HepG2 (cell line): Measurements from ENCODE around the gene MAPK11. TPM values are rescaled to one million over a fixed set of nuclear protein-coding genes. Genes with fewer than 3 reads are reported as not detected.

Source experiments
- ARHGAP35 ChIP-seq: sonication (generic); formaldehyde crosslinking; IDR thresholded peaks from 2 replicates; pipeline ENCODE4 v1.9.0; 2022; ENCODE audit warnings: mild to moderate bottlenecking, inconsistent platforms, moderate library complexity, missing genetic modification reagents, borderline replicate concordance
- ARID4A ChIP-seq: sonication (generic); formaldehyde crosslinking; IDR thresholded peaks from 2 replicates; pipeline ENCODE4 v1.5.0; 2020; ENCODE audit warnings: mild to moderate bottlenecking, missing genetic modification reagents, borderline replicate concordance
- EED ChIP-seq: sonication (generic); formaldehyde crosslinking; IDR thresholded peaks from 2 replicates; pipeline ENCODE4 v1.5.0; 2020; ENCODE audit warnings: mild to moderate bottlenecking, missing genetic modification reagents
- GATA4 ChIP-seq: sonication (generic); IDR thresholded peaks from 2 replicates; pipeline ENCODE4 v1.6.1; 2016; ENCODE audit warnings: antibody characterized with exemption, low read depth, borderline replicate concordance
- POLR2A ChIP-seq, 2 experiments: IDR thresholded peaks; 2 replicates each; pipeline ENCODE4 v1.6.1; 2011; ENCODE audit warnings: low read depth in 2 of 2, low read length in 2 of 2, mild to moderate bottlenecking in 1 of 2, moderate library complexity in 1 of 2; ENCODE audit not compliant: insufficient read depth in 1 of 2
- POLR2AphosphoS2 ChIP-seq: IDR thresholded peaks from 2 replicates; pipeline ENCODE4 v1.6.1; 2011; ENCODE audit warnings: low read depth, low read length, improper control_type of control experiment
- ZXDC ChIP-seq: sonication (generic); formaldehyde crosslinking; IDR thresholded peaks from 2 replicates; pipeline ENCODE4 v1.5.0; 2020; ENCODE audit warnings: mild to moderate bottlenecking, missing genetic modification reagents
- polyA plus RNA-seq, 8 experiments: library from polyadenylated mRNA; depleted of rRNA in 3 of 8; stranded (reverse) in 7 of 8; unstranded in 1 of 8; fragments of >200 nt; fragmentation: Illumina TruSeq in 4 of 8; extraction: Trizol in 4 of 8; gene quantifications; 2 replicates each; pipeline versions ENCODE4 v1.2.1 to v1.2.3, GENCODE V29; 2011 to 2016; ENCODE audit warnings: low read depth in 4 of 8, missing spikeins in 1 of 8, mixed read lengths in 1 of 8; ENCODE audit not compliant: insufficient read depth in 1 of 8
- total RNA-seq, 5 experiments: library from RNA; depleted of rRNA; stranded (reverse); fragments of >200 nt; fragmentation: Illumina TruSeq; extraction: Trizol; gene quantifications; 2 replicates each; pipeline ENCODE4 v1.2.3, GENCODE V29; 2016; ENCODE audit warnings: low read depth in 1 of 5
- TF ChIP-seq, protein P1 (sequence below): sonication (generic); formaldehyde crosslinking; IDR thresholded peaks from 2 replicates; pipeline ENCODE4 v1.4.0; 2020; ENCODE audit warnings: mild to moderate bottlenecking, low read depth, missing genetic modification reagents
- TF ChIP-seq, protein P2 (sequence below): sonication (generic); formaldehyde crosslinking; IDR thresholded peaks from 2 replicates; pipeline ENCODE4 v1.4.0; 2020; ENCODE audit warnings: mild to moderate bottlenecking, missing genetic modification reagents
- TF ChIP-seq, protein P3 (sequence below): IDR thresholded peaks from 2 replicates; pipeline ENCODE4 v1.6.1; 2016; ENCODE audit warnings: mild to moderate bottlenecking, missing biosample characterization, missing genetic modification reagents

MAPK11 gene
- total and polyA plus RNA-seq, 2 of the 13 experiments (the other 11 are each of a cell fraction or from before 2014, with no cell fraction given): 0.15 to 0.17 TPM

DNA sequence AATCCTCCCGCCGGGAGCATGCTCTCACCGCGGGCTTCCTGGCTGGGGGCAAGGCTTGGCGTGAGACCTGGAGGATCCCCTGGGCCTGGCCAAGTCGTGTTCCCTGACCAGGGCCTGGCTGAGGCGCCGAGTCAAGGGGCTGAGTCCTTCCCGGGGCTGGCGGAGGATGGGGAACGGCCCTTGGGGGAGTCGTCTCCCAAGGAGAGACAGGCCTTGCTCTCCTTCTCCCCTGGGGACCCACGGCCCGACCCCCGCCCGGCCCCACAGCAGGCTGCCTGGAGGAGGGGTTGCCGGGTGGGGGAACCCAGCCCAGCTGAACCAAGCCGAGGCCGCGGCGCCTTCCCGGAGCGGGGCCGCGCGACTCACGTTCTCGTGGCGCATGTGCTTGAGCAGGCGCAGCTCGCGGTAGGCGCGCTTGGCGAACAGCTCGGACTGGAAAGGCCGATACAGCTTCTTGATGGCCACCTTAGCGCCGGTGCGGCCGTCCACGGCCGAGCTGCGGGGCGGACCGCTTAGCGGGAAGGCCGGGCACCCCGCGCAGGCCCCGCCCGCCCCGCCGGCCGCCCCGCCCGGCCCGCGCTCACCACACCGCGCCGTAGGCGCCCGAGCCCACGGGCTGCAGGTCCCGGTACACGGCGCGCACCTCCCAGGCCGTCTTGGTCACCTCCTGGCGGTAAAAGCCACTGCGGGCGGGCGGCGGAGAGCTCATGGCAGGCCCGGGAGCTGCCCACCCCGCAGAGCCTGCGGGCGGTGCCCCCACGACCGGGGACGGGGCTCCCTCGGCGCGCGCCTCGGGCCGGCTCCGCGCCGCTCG is 9.2 kb downstream of the MAPK11 start (continued):
- TF ChIP-seq, protein P1, sequence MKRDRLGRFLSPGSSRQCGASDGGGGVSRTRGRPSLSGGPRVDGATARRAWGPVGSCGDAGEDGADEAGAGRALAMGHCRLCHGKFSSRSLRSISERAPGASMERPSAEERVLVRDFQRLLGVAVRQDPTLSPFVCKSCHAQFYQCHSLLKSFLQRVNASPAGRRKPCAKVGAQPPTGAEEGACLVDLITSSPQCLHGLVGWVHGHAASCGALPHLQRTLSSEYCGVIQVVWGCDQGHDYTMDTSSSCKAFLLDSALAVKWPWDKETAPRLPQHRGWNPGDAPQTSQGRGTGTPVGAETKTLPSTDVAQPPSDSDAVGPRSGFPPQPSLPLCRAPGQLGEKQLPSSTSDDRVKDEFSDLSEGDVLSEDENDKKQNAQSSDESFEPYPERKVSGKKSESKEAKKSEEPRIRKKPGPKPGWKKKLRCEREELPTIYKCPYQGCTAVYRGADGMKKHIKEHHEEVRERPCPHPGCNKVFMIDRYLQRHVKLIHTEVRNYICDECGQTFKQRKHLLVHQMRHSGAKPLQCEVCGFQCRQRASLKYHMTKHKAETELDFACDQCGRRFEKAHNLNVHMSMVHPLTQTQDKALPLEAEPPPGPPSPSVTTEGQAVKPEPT (CRISPR knock-in tag): no peak
- TF ChIP-seq POLR2A (IDR thresholded peaks at IDR 0.05; ENCODE audit: insufficient read depth in 1 of 2, low read depth in 2 of 2, low read length in 2 of 2): no peak
- TF ChIP-seq, protein P2, sequence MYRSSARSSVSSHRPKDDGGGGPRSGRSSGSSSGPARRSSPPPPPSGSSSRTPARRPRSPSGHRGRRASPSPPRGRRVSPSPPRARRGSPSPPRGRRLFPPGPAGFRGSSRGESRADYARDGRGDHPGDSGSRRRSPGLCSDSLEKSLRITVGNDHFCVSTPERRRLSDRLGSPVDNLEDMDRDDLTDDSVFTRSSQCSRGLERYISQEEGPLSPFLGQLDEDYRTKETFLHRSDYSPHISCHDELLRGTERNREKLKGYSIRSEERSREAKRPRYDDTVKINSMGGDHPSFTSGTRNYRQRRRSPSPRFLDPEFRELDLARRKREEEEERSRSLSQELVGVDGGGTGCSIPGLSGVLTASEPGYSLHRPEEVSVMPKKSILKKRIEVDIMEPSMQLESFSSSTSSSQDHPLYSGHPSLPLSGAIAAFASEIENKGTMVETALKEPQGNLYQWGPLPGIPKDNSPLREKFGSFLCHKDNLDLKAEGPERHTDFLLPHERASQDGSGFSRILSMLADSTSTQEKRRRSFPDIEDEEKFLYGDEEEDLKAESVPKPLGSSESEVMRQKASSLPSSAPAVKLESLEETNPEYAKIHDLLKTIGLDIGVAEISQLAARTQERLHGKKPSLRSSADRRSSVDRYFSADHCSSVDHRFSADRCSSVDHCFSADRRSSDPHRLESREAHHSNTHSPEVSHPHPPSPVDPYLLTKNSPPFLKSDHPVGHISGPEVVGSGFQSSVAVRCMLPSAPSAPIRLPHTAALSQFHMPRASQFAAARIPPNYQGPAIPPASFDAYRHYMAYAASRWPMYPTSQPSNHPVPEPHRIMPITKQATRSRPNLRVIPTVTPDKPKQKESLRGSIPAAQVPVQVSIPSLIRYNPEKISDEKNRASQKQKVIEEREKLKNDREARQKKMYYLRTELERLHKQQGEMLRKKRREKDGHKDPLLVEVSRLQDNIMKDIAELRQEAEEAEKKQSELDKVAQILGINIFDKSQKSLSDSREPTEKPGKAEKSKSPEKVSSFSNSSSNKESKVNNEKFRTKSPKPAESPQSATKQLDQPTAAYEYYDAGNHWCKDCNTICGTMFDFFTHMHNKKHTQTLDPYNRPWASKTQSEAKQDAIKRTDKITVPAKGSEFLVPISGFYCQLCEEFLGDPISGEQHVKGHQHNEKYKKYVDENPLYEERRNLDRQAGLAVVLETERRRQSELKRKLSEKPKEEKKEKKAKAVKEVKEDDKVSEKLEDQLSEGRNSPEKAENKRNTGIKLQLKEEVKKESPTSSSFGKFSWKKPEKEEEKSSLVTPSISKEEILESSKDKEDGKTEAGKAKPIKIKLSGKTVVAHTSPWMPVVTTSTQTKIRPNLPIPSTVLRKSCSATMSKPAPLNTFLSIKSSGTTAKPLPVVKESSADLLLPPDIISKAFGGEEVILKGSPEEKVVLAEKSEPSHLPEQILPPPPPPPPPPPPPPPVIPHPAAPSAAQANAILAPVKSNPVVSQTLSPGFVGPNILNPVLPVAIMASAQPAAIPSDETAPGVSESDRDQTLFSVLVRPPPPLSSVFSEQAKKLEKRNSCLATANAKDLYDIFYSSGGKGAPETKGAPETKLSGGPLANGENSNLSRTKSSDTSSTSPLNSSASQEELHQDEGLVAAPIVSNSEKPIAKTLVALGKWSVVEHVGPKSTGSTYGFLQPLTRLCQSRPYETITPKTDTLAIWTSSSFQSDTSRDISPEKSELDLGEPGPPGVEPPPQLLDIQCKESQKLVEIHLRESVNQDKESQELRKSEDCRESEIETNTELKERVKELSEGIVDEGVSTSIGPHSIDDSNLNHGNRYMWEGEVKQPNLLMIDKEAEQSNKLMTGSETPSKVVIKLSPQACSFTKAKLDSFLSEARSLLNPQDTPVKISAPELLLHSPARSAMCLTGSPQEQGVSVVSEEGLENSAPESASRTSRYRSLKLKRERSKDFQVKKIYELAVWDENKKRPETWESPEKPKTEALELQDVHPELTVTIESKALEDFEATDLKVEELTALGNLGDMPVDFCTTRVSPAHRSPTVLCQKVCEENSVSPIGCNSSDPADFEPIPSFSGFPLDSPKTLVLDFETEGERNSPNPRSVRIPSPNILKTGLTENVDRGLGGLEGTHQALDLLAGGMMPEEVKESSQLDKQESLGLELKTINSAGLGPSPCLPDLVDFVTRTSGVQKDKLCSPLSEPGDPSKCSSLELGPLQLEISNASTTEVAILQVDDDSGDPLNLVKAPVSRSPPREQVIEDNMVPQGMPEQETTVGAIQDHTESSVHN (CRISPR knock-in tag): no peak
- no peak for TF ChIP-seq EED (CRISPR knock-in tag)
- no peak for TF ChIP-seq ZXDC (CRISPR knock-in tag)
- TF ChIP-seq GATA4: no peak
- TF ChIP-seq, protein P3, sequence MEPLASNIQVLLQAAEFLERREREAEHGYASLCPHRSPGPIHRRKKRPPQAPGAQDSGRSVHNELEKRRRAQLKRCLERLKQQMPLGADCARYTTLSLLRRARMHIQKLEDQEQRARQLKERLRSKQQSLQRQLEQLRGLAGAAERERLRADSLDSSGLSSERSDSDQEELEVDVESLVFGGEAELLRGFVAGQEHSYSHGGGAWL (CRISPR knock-in tag): peak; percentile 80
- 0 out of 2 replicates have a peak, but pooled peaks have one; percentile 67 for TF ChIP-seq ARHGAP35 (CRISPR knock-in tag)
- TF ChIP-seq ARID4A (CRISPR knock-in tag): peak; percentile 53
- no peak for TF ChIP-seq POLR2AphosphoS2
